Central memory CD8-positive, alpha-beta T cell (primary cell): ENCODE data around the gene UFSP2.

Experiments used
- ATAC-seq: fragments of 150-1000 bp; cut with Tn5 transposase; replicated peaks from 2 replicates; pipeline ENCODE4 v1.10.0; 2022; ENCODE audit warnings: mild to moderate bottlenecking, moderate FRiP score, moderate number of reproducible peaks; ENCODE audit not compliant: poor library complexity, severe bottlenecking; ENCODE audit errors: extremely low read depth
- DNase-seq, 2 donors: peaks; one replicate each; pipeline ENCODE4 v3.0.0; 2021; ENCODE audit warnings: low spot score in 2 of 2
- H3K27ac Mint-ChIP-seq: one replicate; pipeline ENCODE4 v1.8.0; 2022; ENCODE audit warnings: low read depth, mild to moderate bottlenecking, moderate library complexity, mixed read lengths
- H3K27me3 Mint-ChIP-seq: one replicate; pipeline ENCODE4 v1.8.0; 2022; ENCODE audit warnings: mixed read lengths
- H3K36me3 Mint-ChIP-seq: one replicate; pipeline ENCODE4 v1.8.0; 2022; ENCODE audit warnings: mild to moderate bottlenecking, moderate library complexity, mixed read lengths; ENCODE audit not compliant: insufficient read depth
- H3K4me1 Mint-ChIP-seq: one replicate; pipeline ENCODE4 v1.8.0; 2022; ENCODE audit warnings: mixed read lengths
- H3K4me3 Mint-ChIP-seq: one replicate; pipeline ENCODE4 v1.8.0; 2022; ENCODE audit warnings: mild to moderate bottlenecking, moderate library complexity, mixed read lengths
- H3K9me3 Mint-ChIP-seq: one replicate; pipeline ENCODE4 v1.8.0; 2022; ENCODE audit warnings: mixed read lengths

Gene UFSP2

GRCh38 chr4:185425647-185426352 lies at the start of gene UFSP2:
Gene UFSP2 (minus strand): TSS chr4:185425964. CDS start chr4:185425868, 96 bp downstream.
- peak within 1 kb of the TSS; percentile 93 for H3K27ac Mint-ChIP-seq
- peaks cover 7% of the 10 kb centered on the region for H3K27me3 Mint-ChIP-seq
- peak; percentile 90 to 97 for DNase-seq
- peaks cover 16% of the 10 kb centered on the region for H3K36me3 Mint-ChIP-seq
- H3K4me3 Mint-ChIP-seq: peak within 1 kb of the TSS; percentile 82
- peak; percentile 91 for ATAC-seq
- H3K9me3 Mint-ChIP-seq: no peaks in the 10 kb centered on the region
- peaks cover 35% of the 10 kb centered on the region for H3K4me1 Mint-ChIP-seq

- no peak overlapping the region for H3K4me3 Mint-ChIP-seq
Measured at GRCh38 chr4:185473247-185473646, 47.5 kb upstream of the UFSP2 start.

GRCh38 chr4:185472103-185472542 lies 46.4 kb upstream of the UFSP2 start:
- peak overlapping the region; percentile 66 for H3K27ac Mint-ChIP-seq
- no peak for ATAC-seq
- H3K4me1 Mint-ChIP-seq: peaks cover 20% of the 10 kb centered on the region
- DNase-seq: no peak
- H3K36me3 Mint-ChIP-seq: peaks cover 4% of the 10 kb centered on the region
- peaks cover 9% of the 10 kb centered on the region for H3K27me3 Mint-ChIP-seq
- H3K9me3 Mint-ChIP-seq: no peaks in the 10 kb centered on the region
- peak overlapping the region; percentile 86 for H3K4me3 Mint-ChIP-seq

More at GRCh38 chr4:185473247-185473646, 47.5 kb upstream of the UFSP2 start:
- peaks cover 20% of the 10 kb centered on the region for H3K27me3 Mint-ChIP-seq
- H3K4me1 Mint-ChIP-seq: peaks cover 20% of the 10 kb centered on the region
- peaks cover 4% of the 10 kb centered on the region for H3K36me3 Mint-ChIP-seq
- no peak for DNase-seq
- no peak for ATAC-seq
- no peaks in the 10 kb centered on the region for H3K9me3 Mint-ChIP-seq
- no peak overlapping the region for H3K27ac Mint-ChIP-seq

GRCh38 chr4:185471235-185472102 lies 45.7 kb upstream of the UFSP2 start, which contains the start of gene CCDC110:
Gene CCDC110 (minus strand): TSS chr4:185471733. CDS start chr4:185471683, 50 bp downstream.
- H3K27me3 Mint-ChIP-seq: peaks cover 2% of the 10 kb centered on the region
- ATAC-seq (peak; percentile 78), DNase-seq (peak; percentile 65 to 66)
- H3K4me3 Mint-ChIP-seq: peak within 1 kb of the TSS; percentile 86
- peak within 1 kb of the TSS; percentile 66 for H3K27ac Mint-ChIP-seq
- peaks cover 4% of the 10 kb centered on the region for H3K36me3 Mint-ChIP-seq
- peaks cover 20% of the 10 kb centered on the region for H3K4me1 Mint-ChIP-seq
- no peaks in the 10 kb centered on the region for H3K9me3 Mint-ChIP-seq

GRCh38 chr4:185470501-185471195 lies 44.9 kb upstream of the UFSP2 start:
- DNase-seq (peak; percentile 39 to 40), ATAC-seq (peak; percentile 46)
- peaks cover 4% of the 10 kb centered on the region for H3K36me3 Mint-ChIP-seq
- no peak overlapping the region for H3K27ac Mint-ChIP-seq
- H3K4me3 Mint-ChIP-seq: peak overlapping the region; percentile 86
- no peaks in the 10 kb centered on the region for H3K9me3 Mint-ChIP-seq
- peaks cover 20% of the 10 kb centered on the region for H3K4me1 Mint-ChIP-seq
- no peaks in the 10 kb centered on the region for H3K27me3 Mint-ChIP-seq

GRCh38 chr4:185469580-185470154 lies 43.9 kb upstream of the UFSP2 start:
- H3K4me3 Mint-ChIP-seq: no peak overlapping the region
- H3K36me3 Mint-ChIP-seq: peaks cover 4% of the 10 kb centered on the region
- no peaks in the 10 kb centered on the region for H3K9me3 Mint-ChIP-seq
- peak overlapping the region; percentile 19 for H3K27ac Mint-ChIP-seq
- ATAC-seq: no peak
- DNase-seq: no peak
- no peaks in the 10 kb centered on the region for H3K27me3 Mint-ChIP-seq
- H3K4me1 Mint-ChIP-seq: peaks cover 20% of the 10 kb centered on the region

- H3K27ac Mint-ChIP-seq: no peak overlapping the region
- H3K4me3 Mint-ChIP-seq: no peak overlapping the region
- no peak for DNase-seq
- no peak for ATAC-seq
- H3K9me3 Mint-ChIP-seq: no peaks in the 10 kb centered on the region
- peaks cover 20% of the 10 kb centered on the region for H3K4me1 Mint-ChIP-seq
- no peaks in the 10 kb centered on the region for H3K27me3 Mint-ChIP-seq
- peaks cover 4% of the 10 kb centered on the region for H3K36me3 Mint-ChIP-seq
Measured at GRCh38 chr4:185468999-185469398, 43.2 kb upstream of the UFSP2 start.

GRCh38 chr4:185467991-185468390 lies 42.2 kb upstream of the UFSP2 start:
- no peaks in the 10 kb centered on the region for H3K27me3 Mint-ChIP-seq
- H3K4me3 Mint-ChIP-seq: no peak overlapping the region
- ATAC-seq (no peak), DNase-seq (no peak)
- peaks cover 20% of the 10 kb centered on the region for H3K4me1 Mint-ChIP-seq
- H3K9me3 Mint-ChIP-seq: no peaks in the 10 kb centered on the region
- H3K27ac Mint-ChIP-seq: no peak overlapping the region
- H3K36me3 Mint-ChIP-seq: peaks cover 4% of the 10 kb centered on the region

GRCh38 chr4:185467101-185467500 lies 41.3 kb upstream of the UFSP2 start:
- H3K9me3 Mint-ChIP-seq: no peaks in the 10 kb centered on the region
- DNase-seq (no peak), ATAC-seq (no peak)
- peaks cover 19% of the 10 kb centered on the region for H3K4me1 Mint-ChIP-seq
- no peak overlapping the region for H3K27ac Mint-ChIP-seq
- H3K36me3 Mint-ChIP-seq: peaks cover 4% of the 10 kb centered on the region
- H3K27me3 Mint-ChIP-seq: peaks cover 1% of the 10 kb centered on the region
- no peak overlapping the region for H3K4me3 Mint-ChIP-seq

GRCh38 chr4:185465707-185466106 lies 39.9 kb upstream of the UFSP2 start:
- Mint-ChIP-seq H3K9me3 (no peaks in the 10 kb centered on the region), H3K27me3 (peaks cover 15% of the 10 kb centered on the region), H3K27ac (no peak overlapping the region), H3K4me3 (no peak overlapping the region), H3K36me3 (peaks cover 2% of the 10 kb centered on the region), H3K4me1 (peaks cover 14% of the 10 kb centered on the region)
- DNase-seq (no peak), ATAC-seq (no peak)

- Mint-ChIP-seq H3K9me3 (no peaks in the 10 kb centered on the region), H3K4me3 (no peak overlapping the region), H3K4me1 (peaks cover 7% of the 10 kb centered on the region), H3K27me3 (peaks cover 23% of the 10 kb centered on the region), H3K27ac (no peak overlapping the region), H3K36me3 (no peaks in the 10 kb centered on the region)
- DNase-seq (no peak), ATAC-seq (no peak)
Measured at GRCh38 chr4:185464887-185465286, 39.1 kb upstream of the UFSP2 start.

- Mint-ChIP-seq H3K36me3 (no peaks in the 10 kb centered on the region), H3K4me1 (no peaks in the 10 kb centered on the region), H3K27ac (no peak overlapping the region), H3K27me3 (peaks cover 30% of the 10 kb centered on the region), H3K4me3 (no peak overlapping the region), H3K9me3 (no peaks in the 10 kb centered on the region)
- ATAC-seq (no peak), DNase-seq (no peak)
Measured at GRCh38 chr4:185464183-185464582, 38.4 kb upstream of the UFSP2 start.
